BLaER1 (cell line): ENCODE measurements around the gene LYSMD2.

Experiments
- H3K27ac ChIP-seq: shearing (Covaris generic); formaldehyde crosslinking; 2 replicates; pipeline ENCODE4 v1.8.1; 2022
- H3K27me3 ChIP-seq: shearing (Covaris generic); formaldehyde crosslinking; 2 replicates; pipeline ENCODE4 v1.8.1; 2022
- H3K36me3 ChIP-seq: shearing (Covaris generic); formaldehyde crosslinking; 2 replicates; pipeline ENCODE4 v1.8.1; 2022
- H3K4me1 ChIP-seq: shearing (Covaris generic); formaldehyde crosslinking; 2 replicates; pipeline ENCODE4 v1.8.1; 2022
- H3K4me2 ChIP-seq: shearing (Covaris generic); formaldehyde crosslinking; 2 replicates; pipeline ENCODE4 v1.8.1; 2022
- H3K4me3 ChIP-seq: shearing (Covaris generic); formaldehyde crosslinking; 2 replicates; pipeline ENCODE4 v1.8.1; 2022
- H3K9ac ChIP-seq: shearing (Covaris generic); formaldehyde crosslinking; 2 replicates; pipeline ENCODE4 v1.8.1; 2022
- H3K9me3 ChIP-seq: shearing (Covaris generic); formaldehyde crosslinking; 2 replicates; pipeline ENCODE4 v1.8.1; 2022
- H4K20me1 ChIP-seq: shearing (Covaris generic); formaldehyde crosslinking; 2 replicates; pipeline ENCODE4 v1.8.1; 2022
- Cebpa-rat ChIP-seq: shearing (Covaris generic); IDR thresholded peaks from 2 replicates; pipeline ENCODE4 v1.8.1; 2022

LYSMD2 gene

DNA sequence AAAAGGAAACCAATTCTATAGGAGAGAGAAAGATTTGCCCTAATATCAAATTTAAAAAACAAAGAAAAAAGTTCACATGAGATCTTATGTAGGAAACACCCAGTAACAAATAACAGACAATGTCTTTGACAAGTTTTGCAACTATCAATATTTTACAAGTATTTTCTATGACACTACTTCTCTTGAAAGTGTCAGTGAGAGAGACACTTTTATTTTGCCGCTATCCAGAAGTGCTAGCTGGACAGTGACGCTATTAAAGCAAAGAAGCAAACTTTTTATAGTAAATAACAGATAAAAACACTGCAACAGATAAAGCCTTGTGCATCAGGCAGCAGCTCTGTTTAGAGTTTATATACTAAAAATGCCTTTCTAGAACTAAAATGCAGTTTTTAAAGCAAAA, 13.3 kb downstream of the LYSMD2 start:
- TF ChIP-seq Cebpa-rat: no peak
- Histone ChIP-seq H3K27ac (no peak overlapping the region), H3K36me3 (peaks cover 31% of the 10 kb centered on the region), H3K4me1 (peaks cover 52% of the 10 kb centered on the region), H3K4me2 (peak overlapping the region; percentile 38; the same call in 1 of the 2 replicates), H3K4me3 (no peak overlapping the region), H3K9me3 (no peaks in the 10 kb centered on the region), H4K20me1 (peaks cover 42% of the 10 kb centered on the region), H3K9ac (no peak overlapping the region), H3K27me3 (no peaks in the 10 kb centered on the region)

DNA sequence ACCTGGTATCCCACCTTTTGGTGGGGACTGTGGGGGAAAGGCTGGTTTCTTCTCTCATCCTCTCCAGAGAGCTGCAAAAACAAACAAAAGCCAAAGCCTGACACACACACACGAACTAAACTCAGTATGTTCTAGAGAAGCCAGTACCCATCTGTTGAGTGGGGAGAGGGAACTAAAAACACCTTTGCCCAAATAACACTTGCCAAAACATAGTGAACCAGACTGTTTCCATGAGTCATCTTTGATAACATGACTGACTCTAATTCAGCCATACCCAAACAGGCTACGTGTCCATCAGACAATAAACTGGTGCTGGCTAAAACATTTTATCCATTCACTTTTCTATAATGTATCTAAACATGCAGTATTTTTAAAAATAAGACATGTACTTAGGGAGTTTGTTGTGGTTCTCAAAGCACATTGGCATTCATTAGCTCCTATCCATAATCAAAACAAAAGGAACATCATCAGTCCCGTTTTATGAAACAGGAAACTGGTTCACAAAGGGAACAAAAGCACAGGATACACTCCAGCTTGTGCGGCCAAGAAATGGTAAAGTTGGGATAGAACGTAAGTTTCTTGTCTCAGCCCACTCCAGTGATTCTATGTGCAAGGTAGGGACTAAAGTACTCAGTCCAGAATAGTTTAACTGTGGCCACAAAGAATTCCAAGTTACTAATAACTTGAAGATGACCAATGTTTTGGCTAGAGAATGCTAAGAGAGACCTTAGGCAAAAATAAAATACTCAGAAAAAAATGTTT, 16.1 kb downstream of the LYSMD2 start:
- H3K4me1 ChIP-seq: peaks cover 25% of the 10 kb centered on the region
- H4K20me1 ChIP-seq: peaks cover 24% of the 10 kb centered on the region
- H3K9me3 ChIP-seq: no peaks in the 10 kb centered on the region
- H3K27me3 ChIP-seq: no peaks in the 10 kb centered on the region
- no peak overlapping the region for H3K9ac ChIP-seq
- no peak overlapping the region for H3K4me2 ChIP-seq
- H3K4me3 ChIP-seq: no peak overlapping the region
- no peak for TF ChIP-seq Cebpa-rat
- no peak overlapping the region for H3K27ac ChIP-seq
- H3K36me3 ChIP-seq: peaks cover 35% of the 10 kb centered on the region

DNA sequence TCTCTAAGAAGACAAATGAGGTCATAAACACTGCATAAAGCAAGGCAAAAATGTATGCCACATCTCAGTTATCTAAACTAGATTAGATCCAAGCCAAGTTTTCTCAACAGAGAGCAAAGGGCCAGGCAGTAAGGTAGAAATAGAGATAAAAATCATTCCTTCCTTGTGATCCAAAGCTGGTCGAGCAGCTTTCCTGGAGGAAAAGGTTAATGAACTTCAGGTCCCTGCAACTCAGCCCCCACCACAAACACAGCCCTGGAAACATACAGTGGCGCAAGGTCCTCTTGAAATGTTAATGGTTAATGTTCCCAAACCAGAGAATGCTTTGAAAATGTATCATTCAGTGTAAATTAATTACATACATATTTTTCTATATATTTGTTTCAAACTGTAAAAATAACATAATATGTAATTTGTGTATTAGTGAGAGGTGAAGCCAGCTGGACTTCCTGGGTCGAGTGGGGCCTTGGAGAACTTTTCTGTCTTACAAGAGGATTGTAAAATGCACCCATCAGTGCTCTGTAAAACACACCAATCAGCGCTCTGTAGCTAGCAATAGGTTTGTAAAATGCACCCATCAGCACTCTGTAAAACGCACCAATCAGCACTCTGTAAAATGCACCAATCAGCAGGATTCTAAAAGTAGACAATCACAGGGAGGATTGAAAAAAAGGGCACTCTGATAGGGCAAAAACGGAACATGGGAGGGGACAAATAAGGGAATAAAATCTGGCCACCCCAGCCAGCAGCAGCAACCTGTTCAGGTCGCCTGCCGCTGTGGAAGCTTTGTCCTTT, 17.1 kb downstream of the LYSMD2 start:
- TF ChIP-seq Cebpa-rat: no peak
- Histone ChIP-seq H3K27ac (no peak overlapping the region), H3K9me3 (no peaks in the 10 kb centered on the region), H3K4me2 (no peak overlapping the region), H4K20me1 (peaks cover 14% of the 10 kb centered on the region; the same call in 1 of the 2 replicates), H3K36me3 (peaks cover 40% of the 10 kb centered on the region), H3K4me1 (peaks cover 15% of the 10 kb centered on the region), H3K4me3 (no peak overlapping the region), H3K9ac (no peak overlapping the region), H3K27me3 (no peaks in the 10 kb centered on the region)

DNA sequence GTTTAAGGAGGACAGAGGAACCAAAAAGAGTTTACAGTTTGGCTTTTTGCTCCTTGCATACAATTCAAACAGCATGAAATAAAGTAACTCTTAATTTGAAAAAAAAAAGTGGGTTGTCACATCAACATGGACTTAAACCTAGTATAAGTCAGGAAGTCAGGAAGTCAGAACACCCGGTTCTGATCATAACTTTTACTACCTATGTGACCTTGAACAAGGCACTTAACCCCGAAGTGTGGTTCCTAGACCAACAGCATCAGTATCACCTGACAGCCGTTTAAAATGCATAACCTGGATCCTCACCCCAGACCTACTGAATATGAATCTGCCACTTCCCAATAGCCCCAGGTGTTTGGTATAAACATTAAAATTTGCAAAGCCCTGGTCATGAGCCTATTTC, 18.7 kb downstream of the LYSMD2 start:
- no peaks in the 10 kb centered on the region for H3K9me3 ChIP-seq
- H3K27me3 ChIP-seq: no peaks in the 10 kb centered on the region
- TF ChIP-seq Cebpa-rat: no peak
- peaks cover 40% of the 10 kb centered on the region for H3K36me3 ChIP-seq
- H4K20me1 ChIP-seq: no peaks in the 10 kb centered on the region
- H3K4me3 ChIP-seq: no peak overlapping the region
- no peak overlapping the region for H3K27ac ChIP-seq
- no peaks in the 10 kb centered on the region for H3K4me1 ChIP-seq
- H3K9ac ChIP-seq: no peak overlapping the region
- no peak overlapping the region for H3K4me2 ChIP-seq

DNA sequence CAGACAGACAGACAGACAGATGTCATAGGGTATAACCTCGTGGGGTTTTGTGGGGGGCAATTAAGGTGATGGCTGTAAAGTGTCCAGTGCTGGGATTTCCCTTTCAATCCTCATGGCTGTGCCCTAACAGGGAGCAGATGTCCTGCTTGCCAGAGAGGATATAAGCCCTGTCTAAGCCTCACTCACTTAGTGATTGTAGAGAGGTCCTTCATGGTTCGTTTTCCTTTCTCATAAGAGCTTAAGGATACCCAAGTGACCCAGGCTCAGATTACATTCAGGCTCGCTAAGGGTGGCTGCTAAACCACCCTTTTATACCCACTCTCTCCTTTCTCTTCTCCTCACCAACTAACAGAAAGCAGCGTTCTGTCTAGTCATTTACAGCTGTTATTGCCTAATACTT, 19.2 kb downstream of the LYSMD2 start:
- Histone ChIP-seq H3K4me3 (no peak overlapping the region), H3K27ac (no peak overlapping the region)

DNA sequence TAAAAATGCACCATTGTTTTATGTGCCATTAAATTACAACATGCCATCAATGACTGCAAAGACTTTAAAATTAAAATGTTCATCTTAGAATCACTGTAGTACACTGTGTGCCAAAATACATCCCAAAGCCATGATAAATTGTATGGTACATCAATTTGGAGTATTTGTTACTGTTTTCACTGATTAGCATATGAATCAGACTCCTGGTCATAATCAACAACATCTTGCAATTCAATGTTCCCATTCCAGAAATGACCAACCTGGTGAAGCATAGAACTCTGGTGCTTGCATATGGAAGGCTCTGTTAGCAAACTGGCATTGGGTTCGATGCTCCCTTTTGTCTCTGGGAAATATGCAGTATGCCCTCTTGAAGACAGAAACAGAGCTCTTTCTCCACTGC, 22.5 kb downstream of the LYSMD2 start:
- H3K4me2 ChIP-seq: no peak overlapping the region
- H3K4me1 ChIP-seq: no peaks in the 10 kb centered on the region
- H3K9ac ChIP-seq: no peak overlapping the region
- no peaks in the 10 kb centered on the region for H3K9me3 ChIP-seq
- peaks cover 12% of the 10 kb centered on the region; the same call in 1 of the 2 replicates for H3K36me3 ChIP-seq
- no peak overlapping the region for H3K4me3 ChIP-seq
- H3K27me3 ChIP-seq: no peaks in the 10 kb centered on the region
- TF ChIP-seq Cebpa-rat: no peak
- no peaks in the 10 kb centered on the region for H4K20me1 ChIP-seq
- H3K27ac ChIP-seq: no peak overlapping the region

More for the DNA sequence above, 19.2 kb downstream of the LYSMD2 start:
- no peaks in the 10 kb centered on the region for H3K4me1 ChIP-seq
- H3K9ac ChIP-seq: no peak overlapping the region
- no peaks in the 10 kb centered on the region for H3K27me3 ChIP-seq
- H4K20me1 ChIP-seq: no peaks in the 10 kb centered on the region
- H3K4me2 ChIP-seq: no peak overlapping the region
- no peaks in the 10 kb centered on the region for H3K9me3 ChIP-seq
- peaks cover 37% of the 10 kb centered on the region for H3K36me3 ChIP-seq
- no peak for TF ChIP-seq Cebpa-rat

DNA sequence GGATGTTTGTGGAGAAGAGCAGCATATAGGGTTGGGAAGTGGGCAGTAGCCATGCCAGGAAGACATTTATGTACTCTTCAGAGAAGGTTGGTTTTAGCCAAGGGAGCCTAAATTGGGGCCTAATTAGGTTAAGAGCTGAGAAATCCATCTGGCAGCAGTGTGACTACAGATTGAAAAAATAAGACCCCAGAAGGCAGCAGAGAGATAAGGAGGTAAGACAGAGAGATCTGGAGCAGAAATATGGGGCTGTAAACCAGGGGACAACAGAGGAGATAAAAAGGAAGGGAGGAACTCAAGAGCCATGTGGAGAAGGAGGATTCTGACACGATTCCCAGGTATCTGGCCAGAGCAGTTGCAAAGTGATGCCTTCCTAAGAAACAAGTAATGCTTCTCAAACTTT, 23.3 kb downstream of the LYSMD2 start:
- no peaks in the 10 kb centered on the region for H3K4me1 ChIP-seq
- no peak overlapping the region for H3K4me3 ChIP-seq
- no peak overlapping the region for H3K4me2 ChIP-seq
- H3K27ac ChIP-seq: no peak overlapping the region
- no peaks in the 10 kb centered on the region for H3K27me3 ChIP-seq
- H3K9me3 ChIP-seq: no peaks in the 10 kb centered on the region
- H4K20me1 ChIP-seq: no peaks in the 10 kb centered on the region
- TF ChIP-seq Cebpa-rat: no peak
- H3K9ac ChIP-seq: no peak overlapping the region
- 0 out of 2 replicates have a peak, but pooled peaks cover 10% of the 10 kb centered on the region for H3K36me3 ChIP-seq

DNA sequence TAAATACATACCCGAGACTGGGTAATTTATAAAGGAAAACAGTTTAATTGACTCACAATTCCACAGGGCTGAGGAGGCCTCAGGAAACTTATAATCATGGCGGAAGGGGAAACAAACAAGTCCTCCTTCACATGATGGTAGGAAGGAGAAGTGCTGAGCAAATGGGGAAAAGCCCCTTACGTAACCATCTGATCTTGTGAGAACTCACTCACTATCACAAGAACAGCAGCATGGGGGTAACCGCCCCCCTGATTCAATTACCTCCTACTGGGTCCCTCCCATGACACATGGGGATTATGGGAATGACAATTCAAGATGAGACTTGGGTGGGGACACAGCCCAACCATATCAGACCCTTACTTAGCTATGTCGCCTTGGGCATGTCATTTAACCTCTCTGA, 28.4 kb downstream of the LYSMD2 start:
- Histone ChIP-seq H3K36me3 (no peaks in the 10 kb centered on the region), H3K4me2 (no peak overlapping the region), H3K27ac (no peak overlapping the region), H3K4me3 (no peak overlapping the region), H4K20me1 (no peaks in the 10 kb centered on the region), H3K9me3 (no peaks in the 10 kb centered on the region), H3K9ac (no peak overlapping the region), H3K27me3 (no peaks in the 10 kb centered on the region), H3K4me1 (no peaks in the 10 kb centered on the region)
- no peak for TF ChIP-seq Cebpa-rat

DNA sequence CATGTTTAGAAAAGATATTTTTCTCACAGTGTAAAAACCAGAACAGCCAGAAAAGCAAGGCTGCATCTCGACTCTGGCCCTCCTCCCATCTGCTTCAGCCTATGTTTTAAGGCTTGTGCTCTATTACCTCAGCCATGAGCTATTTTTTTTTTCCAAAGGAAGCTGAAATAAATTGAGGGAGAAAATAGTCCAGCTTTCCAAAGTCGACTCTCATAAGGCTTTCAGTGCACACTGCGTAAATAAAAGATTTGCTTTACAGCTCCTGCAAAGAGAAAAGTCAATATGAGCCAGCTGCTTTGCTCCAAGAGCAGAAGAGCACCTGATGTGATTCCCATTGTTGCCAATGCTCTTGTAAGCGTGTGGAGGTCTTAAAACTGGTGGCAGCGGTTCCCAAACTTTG, 29.4 kb downstream of the LYSMD2 start:
- H3K4me3 ChIP-seq: no peak overlapping the region
- no peaks in the 10 kb centered on the region for H4K20me1 ChIP-seq
- H3K4me2 ChIP-seq: no peak overlapping the region
- TF ChIP-seq Cebpa-rat: no peak
- H3K4me1 ChIP-seq: no peaks in the 10 kb centered on the region
- no peaks in the 10 kb centered on the region for H3K27me3 ChIP-seq
- no peak overlapping the region for H3K27ac ChIP-seq
- no peaks in the 10 kb centered on the region for H3K36me3 ChIP-seq
- no peaks in the 10 kb centered on the region for H3K9me3 ChIP-seq
- no peak overlapping the region for H3K9ac ChIP-seq

DNA sequence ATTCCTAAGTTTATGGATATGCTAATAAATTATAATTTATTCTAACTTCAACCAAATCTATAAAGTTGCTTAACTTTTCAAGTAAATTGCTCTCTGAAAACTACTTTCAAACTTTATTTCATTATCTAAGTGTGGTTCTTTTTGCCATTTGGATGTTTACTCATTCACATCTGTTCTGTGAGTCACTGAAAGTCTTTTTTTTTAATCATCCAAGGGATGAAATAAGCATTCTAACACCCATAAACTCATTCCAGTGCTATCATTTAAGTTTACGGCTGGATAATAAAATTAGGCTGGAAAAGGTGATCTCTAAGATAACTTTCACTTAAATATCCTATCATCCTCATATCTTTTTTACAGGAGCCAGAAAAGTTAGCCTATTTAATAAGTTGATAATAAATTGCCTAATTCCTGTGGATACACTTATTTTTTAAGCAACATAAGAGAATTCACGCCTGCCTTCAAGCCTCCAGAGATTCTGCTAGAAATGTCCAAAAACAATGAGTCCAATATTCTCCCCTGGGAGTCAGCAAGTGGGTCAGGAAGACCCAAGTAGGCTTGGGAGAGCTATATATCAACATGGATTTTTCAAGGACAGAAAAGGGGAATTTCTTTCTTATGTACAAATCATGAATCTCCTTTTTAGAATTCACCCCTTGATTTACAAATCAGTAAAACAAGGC, 30.4 kb downstream of the LYSMD2 start:
- no peak for TF ChIP-seq Cebpa-rat
- Histone ChIP-seq H3K27ac (no peak overlapping the region), H3K27me3 (no peaks in the 10 kb centered on the region), H3K4me3 (no peak overlapping the region), H3K9ac (no peak overlapping the region), H3K36me3 (no peaks in the 10 kb centered on the region), H3K4me2 (no peak overlapping the region), H3K9me3 (no peaks in the 10 kb centered on the region), H4K20me1 (no peaks in the 10 kb centered on the region), H3K4me1 (no peaks in the 10 kb centered on the region)
